ENCODE results near the gene PTK6.
"Not testable (repeated sequence)": the region's sequence is repeated elsewhere in the genome, so short reads cannot be mapped to it uniquely, and the experiment has no call there.

PTK6 gene

GRCh38 chr20:63482021-63482587 lies 55.1 kb downstream of the PTK6 start:
- DNase-seq (ENCODE audit: extremely low spot score), result no peak
- ChIA-PET CTCF (interaction anchor here (1.8 kb wide), 1 partner anchor 14 kb away, joined by 6 read pairs; no protein-coding TSS in a partner anchor), POLR2A (no interaction called here)
- no peak for TF ChIP-seq CTCF (IDR thresholded peaks at IDR 0.05; ENCODE audit: control extremely low read depth, extremely low read depth, low read depth, missing control alignments)

GRCh38 chr20:63481503-63481902 lies 55.7 kb downstream of the PTK6 start:
- ChIA-PET POLR2A (no interaction called here), CTCF (interaction anchor here (1.8 kb wide), 1 partner anchor 15 kb away, joined by 6 read pairs; no protein-coding TSS in a partner anchor)
- no peak for TF ChIP-seq CTCF (IDR thresholded peaks at IDR 0.05; ENCODE audit: control extremely low read depth, extremely low read depth, low read depth, missing control alignments)
- no peak for DNase-seq (ENCODE audit: extremely low spot score)

- DNase-seq (ENCODE audit: extremely low spot score); POLR2A ChIA-PET; CTCF ChIA-PET: not testable (repeated sequence)
These were observed 57.3 kb downstream of the PTK6 start for GRCh38 chr20:63479695-63480419.

GRCh38 chr20:63478346-63479302 lies 58.6 kb downstream of the PTK6 start:
- no peak for DNase-seq (ENCODE audit: extremely low spot score)
- no peak for TF ChIP-seq CTCF (IDR thresholded peaks at IDR 0.05; ENCODE audit: control extremely low read depth, extremely low read depth, low read depth, missing control alignments)
- POLR2A ChIA-PET, result no interaction called here
- CTCF ChIA-PET, result interaction anchor here (1.4 kb wide), 1 partner anchor 18 kb away, joined by 4 read pairs; no protein-coding TSS in a partner anchor

Data from GM10248 (cell line).